ENCODE data around the gene GSAP.

GRCh38 chr7:77353407-77353721, 62.8 kb downstream of the GSAP start:
- TF ChIP-seq CTCF (IDR thresholded peaks at IDR 0.05) = no peak
- no peak for TF ChIP-seq EP300 (IDR thresholded peaks at IDR 0.05)
